HCT116 (cell line): ENCODE data around the gene INPP5E. TPM values are rescaled to one million over a fixed set of nuclear protein-coding genes. Genes with fewer than 3 reads are reported as not detected.

Experiments
- ATAC-seq: fragments of 200-7000 bp; cut with Tn5 transposase; 2 replicates; pipeline ENCODE4 v1.9.1; 2020; ENCODE audit warnings: mild to moderate bottlenecking, moderate library complexity
- BruUV-seq: library from RNA; stranded (reverse); fragments of 400-500 nt; replicated peaks from 2 replicates; lab custom pipeline; 2021; lab: Mats Ljungman, UMichigan
- CTCF ChIA-PET: fragments of 300-600 bp; sonication (Branson Sonifier 250); formaldehyde crosslinking; loops from one replicate; lab custom pipeline; 2021; ENCODE audit warnings: antibody characterized with exemption; lab: Charles Lee
- POLR2A ChIA-PET: fragments of 300-600, 350-600 bp; sonication (Branson Sonifier 250); formaldehyde crosslinking; loops from one replicate; lab custom pipeline; 2021; ENCODE audit warnings: antibody characterized with exemption; lab: Charles Lee
- RAD21 ChIA-PET, 2 experiments: fragments of 300-600 bp; sonication (Branson Sonifier 250); formaldehyde crosslinking; loops; one replicate each; lab custom pipeline; 2023; ENCODE audit warnings: low total read pairs in 2 of 2; ENCODE audit not compliant: uncharacterized antibody in 2 of 2, unreplicated experiment in 2 of 2, low non-redundant PET in 1 of 2; lab: Charles Lee
- DNase-seq: peaks from one replicate; pipeline ENCODE4 v3.0.0-alpha.2; 2010; ENCODE audit warnings: low read depth, low spot score
- H2AFZ ChIP-seq: fragments of 200-600 bp; shearing (Covaris generic), sonication (generic); 2 replicates; pipeline ENCODE4 v1.6.1; 2017; ENCODE audit warnings: low read depth, mixed run types, mixed read lengths, antibody characterized with exemption, low read length; ENCODE audit not compliant: poor library complexity, severe bottlenecking
- H3K27ac ChIP-seq: 2 replicates; pipeline ENCODE4 v1.5.1; 2012; ENCODE audit warnings: low read depth, low read length
- H3K27me3 ChIP-seq: fragments of 200-600 bp; sonication (generic); 2 replicates; pipeline ENCODE4 v1.6.1; 2016; ENCODE audit warnings: mixed run types, low read length, mixed read lengths; ENCODE audit not compliant: insufficient read depth
- H3K36me3 ChIP-seq, 2 experiments: fragments of 200-500 bp in 1 of 2; fragments of 200-600 bp in 1 of 2; sonication (Bioruptor generic) in 1 of 2; sonication (generic) in 1 of 2; 2 replicates each; pipeline versions ENCODE4 v1.5.1 to v1.6.1; 2014 to 2016; ENCODE audit warnings: low read length in 2 of 2, inconsistent platforms in 1 of 2, mixed read lengths in 1 of 2, mixed run types in 1 of 2; ENCODE audit not compliant: insufficient read depth in 2 of 2, control insufficient read depth in 1 of 2
- H3K4me1 ChIP-seq, 2 experiments: fragments of 200-600 bp in 1 of 2; sonication (generic) in 1 of 2; 2 replicates each; pipeline versions ENCODE4 v1.5.1 to v1.6.1; 2012 to 2017; ENCODE audit warnings: low read length in 2 of 2, inconsistent platforms in 1 of 2, mild to moderate bottlenecking in 1 of 2, mixed read lengths in 1 of 2, mixed run types in 1 of 2, moderate library complexity in 1 of 2; ENCODE audit not compliant: insufficient read depth in 2 of 2, control insufficient read depth in 1 of 2
- H3K4me2 ChIP-seq: fragments of 200-600 bp; sonication (generic); 2 replicates; pipeline ENCODE4 v1.6.1; 2017; ENCODE audit warnings: mixed run types, low read length, mixed read lengths
- H3K4me3 ChIP-seq, 2 experiments: fragments of 200-600 bp in 1 of 2; sonication (generic) in 1 of 2; replicated peaks in 1 of 2; 2 replicates each; pipeline ENCODE4 v1.5.1; 2011 to 2016; ENCODE audit warnings: low read length in 2 of 2, control low read depth in 1 of 2, low read depth in 1 of 2, mild to moderate bottlenecking in 1 of 2, mixed read lengths in 1 of 2, mixed run types in 1 of 2
- H3K79me2 ChIP-seq: fragments of 200-600 bp; sonication (generic); 2 replicates; pipeline ENCODE4 v1.6.1; 2017; ENCODE audit warnings: mild to moderate bottlenecking, mixed run types, low read length, moderate library complexity, mixed read lengths; ENCODE audit not compliant: insufficient read depth
- H3K9ac ChIP-seq: fragments of 200-600 bp; sonication (generic); 2 replicates; pipeline ENCODE4 v1.6.1; 2016; ENCODE audit warnings: low read length, mixed read lengths
- H3K9me2 ChIP-seq: fragments of 200-600 bp; sonication (generic), shearing (Covaris generic); 2 replicates; pipeline ENCODE4 v1.6.1; 2017; ENCODE audit warnings: mixed run types, mild to moderate bottlenecking, moderate library complexity; ENCODE audit not compliant: insufficient read depth
- H3K9me3 ChIP-seq, 2 experiments: fragments of 200-500 bp in 1 of 2; fragments of 200-600 bp in 1 of 2; sonication (Bioruptor generic) in 1 of 2; sonication (generic) in 1 of 2; 2 replicates each; pipeline ENCODE4 v1.6.1; 2014 to 2017; ENCODE audit warnings: low read length in 2 of 2, mixed read lengths in 2 of 2, inconsistent platforms in 1 of 2, low read depth in 1 of 2, mild to moderate bottlenecking in 1 of 2, mixed run types in 1 of 2, moderate library complexity in 1 of 2; ENCODE audit not compliant: control insufficient read depth in 1 of 2, insufficient read depth in 1 of 2
- H4K20me1 ChIP-seq: fragments of 200-600 bp; sonication (generic), shearing (Covaris generic); 2 replicates; pipeline ENCODE4 v1.6.1; 2017; ENCODE audit warnings: mixed run types, mild to moderate bottlenecking, moderate library complexity; ENCODE audit not compliant: insufficient read depth
- ATF3 ChIP-seq: IDR thresholded peaks from 2 replicates; pipeline ENCODE4 v1.6.1; 2012
- CEBPB ChIP-seq: IDR thresholded peaks from 2 replicates; pipeline ENCODE4 v1.6.1; 2012; ENCODE audit warnings: low read depth
- CTCF ChIP-seq, 3 experiments: fragments of 200-600 bp in 1 of 3; sonication (generic) in 1 of 3; IDR thresholded peaks in 2 of 3; conservative IDR thresholded peaks in 1 of 3; 2 replicates each; pipeline ENCODE4 v1.5.1; 2012 to 2017; ENCODE audit warnings: low read depth in 2 of 3, low read length in 2 of 3, antibody characterized with exemption in 1 of 3, borderline replicate concordance in 1 of 3, control low read depth in 1 of 3, mild to moderate bottlenecking in 1 of 3, mixed read lengths in 1 of 3, mixed run types in 1 of 3, moderate library complexity in 1 of 3; ENCODE audit not compliant: insufficient read depth in 1 of 3
- EZH2 ChIP-seq: fragments of 200-600 bp; sonication (generic); IDR thresholded peaks from 2 replicates; pipeline ENCODE4 v1.6.1; 2017; ENCODE audit warnings: antibody characterized with exemption, mixed run types
- FOSL1 ChIP-seq: IDR thresholded peaks from 2 replicates; pipeline ENCODE4 v1.6.1; 2012; ENCODE audit warnings: low read depth
- JUND ChIP-seq: IDR thresholded peaks from 2 replicates; pipeline ENCODE4 v1.6.1; 2012
- MAX ChIP-seq: IDR thresholded peaks from 2 replicates; pipeline ENCODE4 v1.6.1; 2012
- RAD21 ChIP-seq: IDR thresholded peaks from 2 replicates; pipeline ENCODE4 v1.6.1; 2012; ENCODE audit warnings: low read depth, mild to moderate bottlenecking
- SIN3A ChIP-seq: IDR thresholded peaks from 2 replicates; pipeline ENCODE4 v1.6.1; 2012; ENCODE audit warnings: low read depth
- SP1 ChIP-seq: IDR thresholded peaks from 2 replicates; pipeline ENCODE4 v1.6.1; 2012; ENCODE audit warnings: low read depth
- TCF7L2 ChIP-seq: IDR thresholded peaks from 2 replicates; pipeline ENCODE4 v1.7.0; 2011; ENCODE audit warnings: borderline replicate concordance, inconsistent platforms; ENCODE audit not compliant: insufficient read depth, insufficient read length; ENCODE audit errors: extremely low read depth
- YY1 ChIP-seq: IDR thresholded peaks from 2 replicates; pipeline ENCODE4 v1.6.1; 2011; ENCODE audit warnings: low read length, low read depth, moderate library complexity, mild to moderate bottlenecking; ENCODE audit not compliant: insufficient replicate concordance; ENCODE audit errors: extremely low read depth
- ZFX ChIP-seq: fragments of 450-650 bp; IDR thresholded peaks from 2 replicates; pipeline ENCODE4 v1.6.1; 2017
- intact Hi-C: fragments of 100-400 bp; cut with micrococcal nuclease; formaldehyde crosslinking; loops from 2 replicates; pipeline ENCODE4 v1.10.0; 2022
- total RNA-seq: library from RNA; stranded (reverse); gene quantifications from one replicate; pipeline ENCODE4 v1.2.1, GENCODE V29; 2021; ENCODE audit not compliant: unreplicated experiment

Gene INPP5E
- total RNA-seq, 1 experiment from 2014 or later: 23.8 TPM

- Histone ChIP-seq H3K27me3 (no peaks in the 10 kb centered on the region), H3K9ac (peak overlapping the region; percentile 87), H3K27ac (peak overlapping the region; percentile 88; the same call in 1 of the 2 replicates), H3K9me2 (no peaks in the 10 kb centered on the region), H3K36me3 (peaks cover under 1 to 18% of the 10 kb centered on the region in 2 experiments; a peak in 3 of 4 replicates), H3K4me1 (peaks cover 8 to 22% of the 10 kb centered on the region in 2 experiments), H4K20me1 (no peaks in the 10 kb centered on the region), H3K4me3 (peak overlapping the region; percentile 63 to 81), H3K4me2 (peak overlapping the region; percentile 91), H2AFZ (no peak overlapping the region), H3K79me2 (peaks cover 59% of the 10 kb centered on the region)
- ATAC-seq: no peak
- ChIA-PET RAD21 (no interaction called here), CTCF (no interaction called here)
- intact Hi-C loops: no loop called here
- DNase-seq: no peak
- BruUV-seq: no TSS peak
- TF ChIP-seq YY1 (no peak), FOSL1 (no peak), SP1 (no peak), CTCF (IDR thresholded peaks at IDR 0.05 in 2 of 3, conservative IDR thresholded peaks at IDR 0.05 in 1 of 3; ENCODE audit: borderline replicate concordance in 1 of 3, insufficient read depth in 1 of 3, low read depth in 2 of 3, low read length in 2 of 3) (no peak), RAD21 (no peak), TCF7L2 (no peak)
- TF ChIP-seq, all 23 proteins: peak for 0
- no peaks in the 10 kb centered on the region for H3K9me3 ChIP-seq
- POLR2A ChIA-PET: no interaction called here
These were observed 1.7 kb downstream of the INPP5E start for GRCh38 chr9:136437839-136438547.

- TF ChIP-seq ATF3 (no peak), SP1 (no peak), CEBPB (no peak), SIN3A (no peak), TCF7L2 (no peak), MAX (no peak), EZH2 (no peak), FOSL1 (no peak), ZFX (no peak), JUND (no peak)
- no peaks in the 10 kb centered on the region for H3K9me2 ChIP-seq
- RAD21 ChIA-PET: no interaction called here
- BruUV-seq: no TSS peak
- CTCF ChIA-PET: no interaction called here
- H3K9me3 ChIP-seq: no peaks in the 10 kb centered on the region
- H3K9ac ChIP-seq: no peak overlapping the region
- no peaks in the 10 kb centered on the region for H3K27me3 ChIP-seq
- H4K20me1 ChIP-seq: no peaks in the 10 kb centered on the region
- ATAC-seq (no peak), DNase-seq (no peak)
- POLR2A ChIA-PET: no interaction called here
- intact Hi-C loops: no loop called here
- H3K4me1 ChIP-seq: peaks cover 8 to 22% of the 10 kb centered on the region in 2 experiments
- no peak overlapping the region for H2AFZ ChIP-seq
- peaks cover 59% of the 10 kb centered on the region for H3K79me2 ChIP-seq
- H3K4me2 ChIP-seq: peak overlapping the region; percentile 91; the same call in 1 of the 2 replicates
- H3K27ac ChIP-seq: no peak overlapping the region
- H3K36me3 ChIP-seq: peaks cover 3 to 13% of the 10 kb centered on the region in 2 experiments; a peak in 2 of 4 replicates
- H3K4me3 ChIP-seq: no peak overlapping the region
These were observed 2.2 kb downstream of the INPP5E start for GRCh38 chr9:136437430-136437829.
